OCI-LY3 (cell line): ENCODE results near the gene ASB15.

ENCODE experiments used
- EZH2phosphoT487 ChIP-seq: fragments of 200-600 bp; shearing (Covaris generic); IDR thresholded peaks from 2 replicates; pipeline ENCODE4 v1.6.1; 2018; ENCODE audit warnings: antibody characterized with exemption, mixed run types, low read depth
- TF ChIP-seq, protein P1 (sequence below): fragments of 200-600, 300-600 bp; sonication (generic); IDR thresholded peaks from 2 replicates; pipeline ENCODE4 v1.5.1; 2014; ENCODE audit warnings: antibody characterized with exemption, low read length, low read depth

DNA sequence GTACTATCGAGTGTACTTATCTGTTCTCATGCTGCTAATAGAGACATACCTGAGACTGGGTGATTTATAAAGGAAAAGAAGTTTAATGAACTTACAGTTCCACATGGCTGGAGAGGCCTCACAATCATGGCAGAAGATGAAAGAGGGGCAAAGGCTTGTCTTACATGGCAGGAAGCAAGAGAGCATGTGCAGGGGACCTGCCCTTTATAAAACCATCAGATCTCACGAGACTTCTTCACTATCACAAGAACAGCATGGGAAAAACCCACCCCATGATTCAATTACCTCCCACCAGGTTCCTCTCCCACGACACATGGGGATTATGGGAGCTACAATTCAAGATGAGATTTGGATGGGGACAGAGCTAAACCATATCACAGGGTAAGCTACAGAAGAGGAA, 48.5 kb upstream of the ASB15 start:
- TF ChIP-seq, protein P1, sequence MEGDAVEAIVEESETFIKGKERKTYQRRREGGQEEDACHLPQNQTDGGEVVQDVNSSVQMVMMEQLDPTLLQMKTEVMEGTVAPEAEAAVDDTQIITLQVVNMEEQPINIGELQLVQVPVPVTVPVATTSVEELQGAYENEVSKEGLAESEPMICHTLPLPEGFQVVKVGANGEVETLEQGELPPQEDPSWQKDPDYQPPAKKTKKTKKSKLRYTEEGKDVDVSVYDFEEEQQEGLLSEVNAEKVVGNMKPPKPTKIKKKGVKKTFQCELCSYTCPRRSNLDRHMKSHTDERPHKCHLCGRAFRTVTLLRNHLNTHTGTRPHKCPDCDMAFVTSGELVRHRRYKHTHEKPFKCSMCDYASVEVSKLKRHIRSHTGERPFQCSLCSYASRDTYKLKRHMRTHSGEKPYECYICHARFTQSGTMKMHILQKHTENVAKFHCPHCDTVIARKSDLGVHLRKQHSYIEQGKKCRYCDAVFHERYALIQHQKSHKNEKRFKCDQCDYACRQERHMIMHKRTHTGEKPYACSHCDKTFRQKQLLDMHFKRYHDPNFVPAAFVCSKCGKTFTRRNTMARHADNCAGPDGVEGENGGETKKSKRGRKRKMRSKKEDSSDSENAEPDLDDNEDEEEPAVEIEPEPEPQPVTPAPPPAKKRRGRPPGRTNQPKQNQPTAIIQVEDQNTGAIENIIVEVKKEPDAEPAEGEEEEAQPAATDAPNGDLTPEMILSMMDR = no peak
- TF ChIP-seq EZH2phosphoT487 = no peak
